HG02840 (cell line): ENCODE data around the gene GAB2.
"Not testable (repeated sequence)": the region's sequence is repeated elsewhere in the genome, so short reads cannot be mapped to it uniquely, and the experiment has no call there.

ENCODE experiments used
- ATAC-seq: cut with Tn5 transposase; IDR thresholded peaks from one replicate; pipeline ENCODE4 v1.9.1; 2021; ENCODE audit warnings: mild to moderate bottlenecking, moderate library complexity, moderate number of reproducible peaks; ENCODE audit not compliant: unreplicated experiment, low FRiP score

The GAB2 gene

GRCh38 chr11:78290293-78291176, 127.1 kb downstream of the GAB2 start:
- ATAC-seq = no peak

- ATAC-seq = no peak
Observed at GRCh38 chr11:78289552-78290292, 127.9 kb downstream of the GAB2 start.

GRCh38 chr11:78284260-78284659, 133.4 kb downstream of the GAB2 start:
- no peak for ATAC-seq

GRCh38 chr11:78282821-78283220, 134.8 kb downstream of the GAB2 start:
- ATAC-seq = no peak

- ATAC-seq = no peak
Observed at GRCh38 chr11:78281511-78281910, 136.1 kb downstream of the GAB2 start.

GRCh38 chr11:78277314-78277994, 140.2 kb downstream of the GAB2 start:
- ATAC-seq = no peak

- no peak for ATAC-seq
Observed at GRCh38 chr11:78276311-78276710, 141.3 kb downstream of the GAB2 start.

- no peak for ATAC-seq
Observed at GRCh38 chr11:78274739-78275138, 142.9 kb downstream of the GAB2 start.

GRCh38 chr11:78272625-78273269, 144.9 kb downstream of the GAB2 start:
- not testable (repeated sequence) for ATAC-seq

GRCh38 chr11:78271801-78272200, 145.8 kb downstream of the GAB2 start:
- not testable (repeated sequence) for ATAC-seq

GRCh38 chr11:78270971-78271370, 146.6 kb downstream of the GAB2 start:
- ATAC-seq = no peak

GRCh38 chr11:78269806-78270205, 147.8 kb downstream of the GAB2 start:
- ATAC-seq = no peak

GRCh38 chr11:78268591-78269410, 148.8 kb downstream of the GAB2 start:
- ATAC-seq = no peak

- no peak for ATAC-seq
Observed at GRCh38 chr11:78266451-78266850, 151.2 kb downstream of the GAB2 start.

GRCh38 chr11:78265326-78265725, 152.3 kb downstream of the GAB2 start:
- no peak for ATAC-seq

GRCh38 chr11:78262691-78263090, 154.9 kb downstream of the GAB2 start:
- ATAC-seq = no peak

GRCh38 chr11:78262238-78262637, 155.4 kb downstream of the GAB2 start:
- no peak for ATAC-seq

GRCh38 chr11:78261828-78262227, 155.8 kb downstream of the GAB2 start:
- no peak for ATAC-seq

- ATAC-seq = no peak
Observed at GRCh38 chr11:78261367-78261766, 156.3 kb downstream of the GAB2 start.
